Ovary (tissue), 3 donors: ENCODE measurements around the gene ZNF365.

Experiments
- CTCF ChIP-seq, 3 donors: fragments of 450-650 bp in 2 of 3; fragments of 200-600 bp in 1 of 3; IDR thresholded peaks; one replicate each; pipeline versions ENCODE4 v1.5.1 to v1.8.0; 2016 to 2022; ENCODE audit warnings: antibody characterized with exemption in 3 of 3, mild to moderate bottlenecking in 1 of 3
- EP300 ChIP-seq: sonication (generic); formaldehyde crosslinking; IDR thresholded peaks from one replicate; pipeline ENCODE4 v1.6.1; 2017; ENCODE audit warnings: antibody characterized with exemption
- POLR2A ChIP-seq: fragments of 450-650 bp; IDR thresholded peaks from one replicate; pipeline ENCODE4 v1.6.1; 2017; ENCODE audit warnings: antibody characterized with exemption, mild to moderate bottlenecking, moderate library complexity
- donor health status: DM: no; HTN: no; CAD: no.

DNA sequence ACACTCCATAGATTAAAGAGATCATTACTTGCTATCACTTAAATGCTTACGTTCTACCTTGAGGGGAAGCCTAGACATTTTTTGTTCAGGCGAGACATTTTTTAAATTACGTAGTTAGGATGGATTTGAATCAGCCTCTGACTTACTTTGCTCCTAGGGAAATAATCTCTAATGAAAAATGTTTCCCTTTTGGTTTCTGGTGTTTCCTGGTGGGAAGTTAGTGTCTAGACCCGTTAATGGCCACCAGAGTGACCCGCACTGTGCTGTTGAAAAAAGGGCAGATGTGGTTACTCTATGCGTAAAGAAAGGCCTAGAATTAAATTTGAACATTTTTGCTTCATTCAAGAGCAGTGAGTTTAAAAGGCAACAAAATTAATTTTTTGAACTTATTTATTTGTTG is 3.8 kb downstream of the ZNF365 start:
- no peak for TF ChIP-seq CTCF (IDR thresholded peaks at IDR 0.05)
- TF ChIP-seq POLR2A, result no peak
- TF ChIP-seq EP300, result no peak
